NCI-H2196 (cell line): ENCODE measurements around the gene IL19.
A peak's percentile ranks its signal among the peaks of the same experiment; 100 is the strongest.

Experiments used
- DNase-seq: peaks from one replicate; lab custom pipeline; 2025; ENCODE audit not compliant: unreplicated experiment; lab: John Stamatoyannopoulos, UW

Gene IL19

GRCh38 chr1:206770531-206771337 is at the start of gene IL19:
Gene IL19 (plus strand): TSS chr1:206770773. CDS start chr1:206836663, 65,890 bp downstream.
- no peak for DNase-seq

- DNase-seq: no peak
Measured at GRCh38 chr1:206721454-206721853, 49.1 kb upstream of the IL19 start.

- DNase-seq: no peak
Measured at GRCh38 chr1:206722751-206723461, 47.7 kb upstream of the IL19 start.

- DNase-seq: no peak
Measured at GRCh38 chr1:206723462-206723804, 47.1 kb upstream of the IL19 start.

DNA sequence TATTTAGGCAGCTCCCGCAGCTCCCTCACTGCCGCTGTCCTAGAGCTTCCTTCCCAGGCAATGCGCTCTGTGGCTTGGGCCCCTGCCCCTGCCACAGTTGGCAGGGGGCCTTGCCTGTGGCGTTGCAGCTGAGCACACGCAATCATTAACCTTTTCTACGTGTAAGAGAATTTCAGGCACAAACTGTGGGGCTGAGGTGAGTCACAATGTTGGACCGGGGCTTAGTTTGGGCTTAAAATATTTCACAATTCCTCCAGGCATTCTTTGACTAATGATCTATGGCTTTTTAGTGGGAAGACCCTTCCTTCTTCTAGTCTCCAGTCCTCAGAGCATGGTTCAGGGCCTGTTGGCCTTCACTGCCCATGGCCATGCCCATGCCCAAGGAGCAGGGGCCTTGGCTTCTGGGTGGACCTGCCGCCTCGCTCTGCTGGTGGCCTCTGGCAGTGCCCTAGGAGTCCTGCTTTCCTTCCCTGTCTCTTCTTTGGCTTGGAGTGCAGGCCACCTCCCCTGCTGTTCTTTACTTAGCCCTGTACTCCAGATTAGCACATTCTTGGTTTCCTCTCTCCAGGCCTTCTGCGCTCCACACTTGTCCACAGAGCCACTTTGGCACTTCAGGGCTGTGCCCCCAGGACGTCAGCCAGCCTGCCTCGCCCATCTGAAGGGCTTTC is 46.6 kb upstream of the IL19 start:
- no peak for DNase-seq

DNA sequence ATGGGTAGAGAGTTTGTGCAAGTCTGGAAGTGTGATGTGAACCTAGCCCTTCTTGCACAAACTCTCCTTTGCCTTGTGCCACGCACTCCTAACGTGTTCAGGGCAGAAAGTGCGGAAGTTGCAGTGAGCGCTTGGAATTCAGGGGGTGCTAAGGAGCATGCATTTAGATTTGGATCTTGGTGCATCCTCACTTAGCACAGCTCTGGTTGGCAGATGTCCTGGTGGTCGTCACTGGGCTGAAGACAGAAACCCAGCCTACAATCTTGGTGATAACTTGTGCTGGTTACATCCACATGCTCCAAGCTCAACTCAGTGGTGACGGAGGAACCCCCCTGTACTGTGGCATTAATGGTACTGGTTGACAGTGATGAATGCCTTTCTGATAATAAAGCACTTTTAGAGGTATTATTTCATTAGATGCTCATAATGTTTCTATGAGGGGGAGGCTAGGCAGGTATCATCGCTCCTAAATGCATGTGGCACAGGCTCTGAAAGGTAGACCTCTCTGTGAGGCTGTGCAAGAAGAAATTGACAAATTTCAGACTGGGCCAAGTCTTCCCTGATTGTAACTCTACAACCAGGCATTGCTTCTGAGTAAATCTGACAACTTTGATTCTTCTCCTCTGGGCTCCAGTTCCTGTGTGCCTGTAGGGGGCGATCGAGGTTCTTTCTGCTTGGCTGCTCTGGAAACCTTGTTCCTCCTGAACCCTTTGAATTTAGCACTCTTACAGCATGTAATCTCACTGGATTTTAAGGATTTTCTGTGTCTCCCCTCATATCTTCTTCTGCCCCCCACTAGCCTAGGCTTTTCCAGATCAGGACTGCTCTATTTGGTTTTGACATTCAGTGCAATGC is 45.2 kb upstream of the IL19 start:
- peak; percentile 28 for DNase-seq

DNA sequence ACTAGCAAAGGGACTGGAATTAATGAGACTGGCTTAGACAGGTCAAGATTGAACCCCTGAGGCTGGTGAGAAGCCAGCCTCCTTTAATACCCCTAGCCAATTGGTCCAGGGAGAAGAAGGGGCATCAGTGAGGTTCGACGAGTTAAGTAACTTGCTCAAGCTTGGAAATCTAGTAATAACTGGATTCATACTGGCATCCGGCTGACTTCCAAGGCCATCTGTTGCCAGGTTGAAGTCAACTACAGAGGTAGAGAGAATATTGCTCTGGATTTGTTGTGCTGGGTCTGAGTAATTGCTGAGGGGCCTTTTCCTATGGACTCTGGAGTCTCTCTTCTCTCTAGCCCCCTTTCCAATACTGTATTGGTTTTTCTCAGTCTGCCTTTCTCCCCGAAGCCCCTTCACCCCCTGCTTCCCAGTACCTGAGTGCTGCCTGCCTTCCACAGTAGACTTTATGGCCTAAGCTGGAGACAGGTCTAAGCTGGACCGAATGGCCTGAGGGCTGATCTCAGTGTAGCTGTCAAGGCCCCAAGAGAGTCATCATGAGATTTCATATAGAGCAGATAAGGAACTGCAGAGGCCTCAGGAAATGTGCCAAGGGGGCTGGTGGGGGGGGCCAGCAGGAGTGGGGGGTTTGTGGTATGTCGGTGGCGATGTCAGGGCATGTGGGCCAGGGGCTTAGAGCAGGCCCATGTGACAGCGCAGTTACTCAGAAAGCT is 42.4 kb upstream of the IL19 start:
- no peak for DNase-seq

GRCh38 chr1:206728697-206728987 is 41.9 kb upstream of the IL19 start:
- no peak for DNase-seq

GRCh38 chr1:206729050-206729449 is 41.5 kb upstream of the IL19 start:
- DNase-seq: no peak

DNA sequence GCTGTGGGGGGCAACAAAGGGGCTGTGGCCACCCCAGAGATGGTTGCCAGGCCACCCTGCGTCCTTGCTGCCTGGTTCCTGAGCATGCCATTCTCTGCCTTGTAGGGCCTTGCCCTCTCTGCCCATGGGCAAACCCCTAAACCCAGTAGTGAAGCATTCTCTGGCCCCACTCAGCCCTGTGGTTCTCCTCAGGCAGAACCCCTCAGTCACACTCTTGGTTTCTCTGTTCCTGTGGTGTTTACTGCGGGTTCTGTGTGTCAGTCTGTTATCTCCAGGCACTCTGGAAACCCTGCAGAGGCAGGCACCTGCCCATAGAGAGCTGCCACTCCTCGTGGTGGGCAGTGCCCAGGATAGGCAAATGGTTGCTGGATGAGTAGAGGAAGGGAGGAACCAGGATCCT is 41.1 kb upstream of the IL19 start:
- no peak for DNase-seq

DNA sequence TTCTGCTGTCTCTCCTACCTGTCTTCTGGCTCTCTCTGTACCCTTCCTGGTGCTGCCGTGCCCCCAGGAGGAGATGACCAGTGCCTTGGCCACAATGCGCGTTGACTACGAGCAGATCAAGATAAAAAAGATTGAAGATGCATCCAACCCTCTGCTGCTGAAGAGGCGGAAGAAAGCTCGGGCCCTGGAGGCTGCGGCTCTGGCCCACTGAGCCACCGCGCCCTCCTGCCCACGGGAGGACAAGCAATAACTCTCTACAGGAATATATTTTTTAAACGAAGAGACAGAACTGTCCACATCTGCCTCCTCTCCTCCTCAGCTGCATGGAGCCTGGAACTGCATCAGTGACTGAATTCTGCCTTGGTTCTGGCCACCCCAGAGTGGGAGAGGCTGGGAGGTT is 38.1 kb upstream of the IL19 start:
- DNase-seq: no peak

DNA sequence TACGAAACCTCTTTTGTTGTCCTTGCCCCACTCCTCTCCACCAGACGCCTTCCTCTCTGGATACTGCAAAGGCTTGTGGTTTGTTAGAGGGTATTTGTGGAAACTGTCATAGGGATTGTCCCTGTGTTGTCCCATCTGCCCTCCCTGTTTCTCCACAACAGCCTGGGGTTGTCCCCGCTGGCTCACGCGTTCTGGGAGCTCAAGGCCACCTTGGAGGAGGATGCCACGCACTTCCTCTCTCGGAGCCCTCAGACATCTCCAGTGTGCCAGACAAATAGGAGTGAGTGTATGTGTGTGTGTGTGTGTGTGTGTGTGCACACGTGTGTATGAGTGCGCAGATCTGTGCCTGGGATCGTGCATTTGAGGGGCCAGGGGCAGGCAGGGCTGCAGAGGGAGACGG is 37.6 kb upstream of the IL19 start:
- DNase-seq: no peak

- DNase-seq: peak; percentile 59
Measured at GRCh38 chr1:206734499-206735142, 36.0 kb upstream of the IL19 start.

DNA sequence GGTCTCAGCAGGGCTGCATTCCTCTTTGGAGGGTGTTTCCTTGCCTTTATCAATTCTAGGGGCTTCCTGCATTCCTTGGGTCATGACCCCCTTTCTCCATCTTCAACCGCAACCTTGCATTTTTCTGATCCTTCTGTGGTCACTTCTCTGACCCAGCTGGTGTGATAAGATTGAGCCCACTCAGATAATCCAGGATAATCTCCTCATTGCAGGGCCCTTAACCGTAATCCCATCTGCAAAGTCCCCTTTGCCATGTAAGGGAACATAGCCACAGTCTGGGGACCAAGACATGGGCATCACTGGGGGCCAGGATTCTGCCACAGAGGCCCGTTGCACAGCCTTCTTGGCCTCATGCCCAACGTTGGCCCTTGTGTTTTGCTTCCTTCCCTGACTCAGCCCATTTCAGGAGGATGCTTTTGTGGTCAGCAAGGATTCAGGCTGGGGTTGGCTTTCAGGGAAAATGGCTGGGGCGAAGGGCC is 35.0 kb upstream of the IL19 start:
- DNase-seq: no peak

- no peak for DNase-seq
Measured at GRCh38 chr1:206736878-206737728, 33.5 kb upstream of the IL19 start.

- DNase-seq: no peak
Measured at GRCh38 chr1:206737729-206738201, 32.8 kb upstream of the IL19 start.

DNA sequence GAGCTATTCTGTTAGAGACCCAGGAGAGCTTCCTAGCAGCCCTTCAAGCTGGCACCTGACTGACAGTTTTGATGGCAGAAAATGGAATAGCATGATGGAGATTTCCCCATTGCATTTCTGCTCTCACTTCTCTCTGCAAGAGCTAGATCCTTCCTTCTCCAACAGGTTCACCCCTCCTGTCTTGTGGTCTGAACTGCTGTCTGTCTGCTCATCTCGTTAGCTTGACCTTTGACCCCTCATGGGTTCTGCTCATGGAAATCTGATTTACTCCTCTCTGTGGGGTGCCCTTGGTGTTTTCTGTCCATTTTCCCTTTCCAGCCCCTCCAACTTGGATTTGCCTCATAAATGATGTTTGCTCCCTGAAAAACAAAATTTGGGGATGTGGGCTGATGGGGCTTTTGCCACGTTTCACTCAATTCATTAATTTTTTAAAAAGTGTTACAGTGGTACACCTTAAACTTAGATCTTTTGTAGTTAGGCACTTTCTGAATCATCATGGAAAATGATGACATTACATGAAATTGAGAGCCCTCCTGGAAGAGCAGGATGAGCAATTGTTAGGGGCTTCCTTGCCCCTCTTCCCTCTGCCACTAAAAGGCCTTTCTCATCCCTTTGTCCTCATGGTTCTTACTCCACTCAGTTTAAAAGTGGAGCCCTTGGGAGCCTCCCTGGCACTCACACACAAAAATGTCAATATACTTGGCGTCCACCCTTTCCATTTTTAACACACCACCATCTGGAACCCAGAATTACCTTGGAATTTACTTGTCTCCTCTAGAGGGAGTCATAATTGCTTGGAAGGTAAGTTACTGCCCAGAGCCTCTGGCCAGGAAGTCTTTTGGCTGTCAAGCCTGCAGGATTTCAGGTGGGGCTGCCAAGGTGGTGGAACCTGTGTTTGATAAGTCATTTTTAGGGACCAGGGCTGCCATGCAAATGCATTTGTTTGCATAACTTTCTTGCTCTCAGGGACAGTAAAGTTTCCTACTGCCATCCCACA is 31.9 kb upstream of the IL19 start:
- DNase-seq: peak; percentile 38
